A673 (cell line): Measurements from ENCODE around the gene FOXN3.

Experiments used
- CTCF ChIP-seq: fragments of 300-800, 200-600 bp; sonication (generic); conservative IDR thresholded peaks from 2 replicates; pipeline ENCODE4 v1.5.1; 2017; ENCODE audit warnings: low read depth, mild to moderate bottlenecking, antibody characterized with exemption, low read length, moderate library complexity, mixed read lengths
- EZH2 ChIP-seq: fragments of 200-600 bp; sonication (generic); IDR thresholded peaks from 2 replicates; pipeline ENCODE4 v1.6.1; 2017; ENCODE audit warnings: borderline replicate concordance, low read depth, mild to moderate bottlenecking, mixed read lengths, antibody characterized with exemption, low read length; ENCODE audit not compliant: poor library complexity, severe bottlenecking

GRCh38 chr14:89198544-89199329 lies 218.3 kb downstream of the FOXN3 start:
- no peak for TF ChIP-seq EZH2
- no peak for TF ChIP-seq CTCF
